Skeletal muscle satellite cell (primary cell): ENCODE results near the gene CD151. TPM values are rescaled to one million over a fixed set of nuclear protein-coding genes. Genes with fewer than 3 reads are reported as not detected.

Experiments
- H3K27me3 ChIP-seq: 2 replicates; pipeline ENCODE4 v1.7.0; 2013; ENCODE audit warnings: low read length; ENCODE audit not compliant: control insufficient read depth, insufficient read depth
- H3K36me3 ChIP-seq: 2 replicates; pipeline ENCODE4 v1.7.0; 2013; ENCODE audit warnings: mild to moderate bottlenecking, control low read depth, low read length; ENCODE audit not compliant: insufficient read depth
- H3K4me1 ChIP-seq: 2 replicates; pipeline ENCODE4 v1.7.0; 2013; ENCODE audit warnings: low read length; ENCODE audit not compliant: control insufficient read depth, insufficient read depth
- H3K4me2 ChIP-seq: 2 replicates; pipeline ENCODE4 v1.7.0; 2013; ENCODE audit warnings: mild to moderate bottlenecking, low read length
- H3K4me3 ChIP-seq: 2 replicates; pipeline ENCODE4 v1.7.0; 2013; ENCODE audit warnings: low read length
- H3K9ac ChIP-seq: 2 replicates; pipeline ENCODE4 v1.7.0; 2013; ENCODE audit warnings: mild to moderate bottlenecking, low read depth, low read length, moderate library complexity
- H3K9me3 ChIP-seq: replicated peaks from 2 replicates; pipeline ENCODE4 v1.7.0; 2013; ENCODE audit warnings: mild to moderate bottlenecking, control low read depth, low read length
- total RNA-seq: library from RNA; depleted of rRNA; stranded (reverse); fragments of >200 nt; gene quantifications from 2 replicates; pipeline ENCODE4 v1.2.3, GENCODE V29; 2012; rRNA removed

Gene CD151
- total RNA-seq, result 301 and 379 TPM in 2 replicates

DNA sequence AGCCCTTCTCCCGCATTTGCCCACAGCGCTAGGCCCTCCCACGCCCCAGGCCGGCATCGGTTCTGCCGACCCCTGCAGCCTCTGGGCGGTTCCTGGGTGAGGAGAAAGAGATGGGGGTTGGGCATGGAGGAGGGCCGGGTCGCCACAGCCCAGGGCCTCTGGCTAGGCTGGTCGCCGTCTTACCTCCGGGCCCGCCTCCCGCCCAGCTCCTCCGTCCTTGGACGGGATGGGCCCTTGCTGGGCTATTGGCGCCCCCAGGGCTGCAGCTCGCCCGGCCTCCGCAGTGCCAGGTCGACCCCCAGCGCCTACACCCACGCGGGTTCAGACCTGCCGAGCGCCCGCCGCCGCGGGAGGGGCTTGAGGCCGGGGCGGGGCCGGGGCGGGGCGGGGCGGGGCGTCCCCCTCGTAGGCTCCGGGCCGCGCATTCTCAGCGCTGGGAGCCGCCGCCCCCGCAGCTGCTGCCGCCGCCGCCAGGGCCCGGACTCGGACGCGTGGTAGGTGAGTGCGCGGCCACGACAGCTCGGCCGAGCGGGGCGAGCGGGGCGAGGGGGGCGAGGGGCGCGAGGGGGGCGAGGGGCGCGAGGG lies at the start of gene CD151:
Gene CD151, plus strand, starts transcription at position 424 of the 585 bp plus-strand sequence. CDS start 3,118 bp downstream, outside the sequence.
- peaks cover under 1% of the 10 kb centered on the region for H3K27me3 ChIP-seq
- H3K4me1 ChIP-seq, result peaks cover 72% of the 10 kb centered on the region
- no peaks in the 10 kb centered on the region for H3K9me3 ChIP-seq
- peaks cover 19% of the 10 kb centered on the region for H3K36me3 ChIP-seq
- peak within 1 kb of the TSS; percentile 92 for H3K4me3 ChIP-seq
- H3K4me2 ChIP-seq, result peak within 1 kb of the TSS; percentile 98
- peak within 1 kb of the TSS; percentile 97 for H3K9ac ChIP-seq

DNA sequence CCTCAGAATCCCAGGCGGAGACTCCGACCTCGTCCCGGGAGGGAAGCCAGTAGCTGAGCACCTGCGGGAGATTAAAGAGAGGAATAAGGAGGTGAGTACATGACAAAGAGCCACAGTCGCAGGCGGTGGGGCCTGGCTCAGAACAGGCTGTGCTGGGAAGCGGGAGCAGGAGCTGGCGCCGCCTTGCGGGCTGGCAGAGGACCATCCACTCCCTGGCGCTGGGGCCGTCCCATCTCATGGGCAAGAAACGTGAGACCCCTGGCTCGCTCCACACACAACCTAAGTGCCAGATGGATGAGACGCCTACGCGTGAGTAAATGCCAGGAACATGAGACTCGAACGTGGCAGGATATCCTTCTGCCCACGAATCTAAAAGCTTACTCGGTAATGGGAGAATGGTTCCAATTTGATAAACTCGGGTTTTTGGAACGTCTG lies 49.2 kb upstream of the CD151 start:
- Histone ChIP-seq H3K9ac (peak overlapping the region; percentile 46), H3K4me1 (peaks cover 17% of the 10 kb centered on the region), H3K4me3 (no peak overlapping the region), H3K27me3 (no peaks in the 10 kb centered on the region), H3K36me3 (peaks cover 7% of the 10 kb centered on the region), H3K4me2 (peak overlapping the region; percentile 66), H3K9me3 (no peaks in the 10 kb centered on the region)

- H3K36me3 ChIP-seq, result no peaks in the 10 kb centered on the region
- no peak overlapping the region for H3K9ac ChIP-seq
- no peaks in the 10 kb centered on the region for H3K9me3 ChIP-seq
- peaks cover 24% of the 10 kb centered on the region for H3K4me1 ChIP-seq
- H3K27me3 ChIP-seq, result no peaks in the 10 kb centered on the region
- no peak overlapping the region for H3K4me2 ChIP-seq
- no peak overlapping the region for H3K4me3 ChIP-seq
Measured at GRCh38 chr11:786235-787083, 46.3 kb upstream of the CD151 start.

DNA sequence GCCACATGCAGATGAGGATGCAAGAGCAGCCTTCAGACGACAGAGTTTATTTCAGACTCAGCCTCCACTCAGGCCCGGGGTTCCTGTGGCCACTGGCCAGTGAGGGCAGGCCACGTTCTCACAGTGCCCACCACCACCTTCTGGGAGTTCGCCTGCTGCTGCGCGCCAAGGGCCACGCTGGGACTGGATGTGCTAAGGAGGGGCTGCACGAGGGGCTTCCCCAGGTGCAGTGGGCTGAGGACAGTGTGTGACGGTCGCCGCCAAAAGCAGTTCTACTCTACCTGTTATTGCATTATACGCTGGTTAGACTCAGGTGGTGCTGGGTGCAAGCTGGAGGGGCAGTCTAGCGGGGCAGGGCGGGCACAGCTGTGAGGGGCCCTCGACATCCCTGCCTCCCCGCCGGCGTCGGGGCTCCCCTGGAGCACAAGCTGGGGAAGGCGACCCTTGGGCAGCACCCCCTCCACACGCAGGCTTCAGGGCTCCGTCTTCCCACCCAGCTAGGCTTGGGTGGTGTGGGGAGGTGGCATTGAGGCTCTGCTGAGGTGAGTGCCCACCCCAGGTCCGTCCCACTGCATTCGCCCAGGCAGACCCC lies 45.6 kb upstream of the CD151 start:
- Histone ChIP-seq H3K4me3 (no peak overlapping the region), H3K9ac (no peak overlapping the region), H3K27me3 (no peaks in the 10 kb centered on the region), H3K4me1 (peaks cover 24% of the 10 kb centered on the region), H3K4me2 (no peak overlapping the region), H3K36me3 (no peaks in the 10 kb centered on the region), H3K9me3 (no peaks in the 10 kb centered on the region)

- H3K9me3 ChIP-seq, result no peaks in the 10 kb centered on the region
- no peak overlapping the region for H3K9ac ChIP-seq
- H3K4me2 ChIP-seq, result no peak overlapping the region
- no peaks in the 10 kb centered on the region for H3K27me3 ChIP-seq
- H3K4me3 ChIP-seq, result no peak overlapping the region
- peaks cover 18% of the 10 kb centered on the region for H3K4me1 ChIP-seq
- H3K36me3 ChIP-seq, result peaks cover 4% of the 10 kb centered on the region
Measured at GRCh38 chr11:788009-788640, 44.6 kb upstream of the CD151 start.

- Histone ChIP-seq H3K4me1 (peaks cover 13% of the 10 kb centered on the region), H3K27me3 (no peaks in the 10 kb centered on the region), H3K36me3 (peaks cover 7% of the 10 kb centered on the region), H3K4me2 (peak overlapping the region; percentile 29), H3K9me3 (no peaks in the 10 kb centered on the region), H3K4me3 (peak overlapping the region; percentile 42), H3K9ac (no peak overlapping the region)
Measured at GRCh38 chr11:788953-789940, 43.5 kb upstream of the CD151 start.

DNA sequence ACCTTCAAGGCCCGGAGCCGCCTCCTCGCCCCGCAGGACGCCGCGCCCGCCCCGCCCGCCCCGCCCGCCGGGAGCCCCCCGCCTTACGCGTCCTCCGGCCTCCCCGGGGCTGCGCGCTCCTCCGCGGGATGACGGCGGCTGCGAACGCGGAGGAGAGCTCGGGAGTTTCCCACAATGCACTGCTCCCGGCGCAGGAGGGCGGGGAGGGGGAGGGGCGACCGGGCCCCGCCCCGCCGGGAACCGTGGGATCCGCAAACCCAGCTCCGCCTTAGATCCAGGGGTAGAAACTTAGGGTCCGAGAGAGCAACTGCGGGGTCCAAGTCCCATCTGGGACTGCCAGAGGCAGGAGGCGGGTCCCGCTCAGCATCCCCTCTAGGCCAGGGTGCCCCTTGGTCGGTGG lies 42.8 kb upstream of the CD151 start, which contains the start of gene CEND1:
Gene CEND1, minus strand, starts transcription at position 148 of the 400 bp plus-strand sequence. CDS start 1,514 bp downstream, outside the sequence.
- H3K4me2 ChIP-seq, result peak within 1 kb of the TSS; percentile 29
- H3K36me3 ChIP-seq, result peaks cover 13% of the 10 kb centered on the region
- peak within 1 kb of the TSS; percentile 42 for H3K4me3 ChIP-seq
- H3K9ac ChIP-seq, result no peak within 1 kb of the TSS
- no peaks in the 10 kb centered on the region for H3K9me3 ChIP-seq
- H3K27me3 ChIP-seq, result no peaks in the 10 kb centered on the region
- peaks cover 18% of the 10 kb centered on the region for H3K4me1 ChIP-seq

GRCh38 chr11:790721-791564 lies 41.8 kb upstream of the CD151 start:
- Histone ChIP-seq H3K4me2 (no peak overlapping the region), H3K9me3 (no peaks in the 10 kb centered on the region), H3K36me3 (peaks cover 13% of the 10 kb centered on the region), H3K27me3 (no peaks in the 10 kb centered on the region), H3K4me3 (no peak overlapping the region), H3K4me1 (peaks cover 28% of the 10 kb centered on the region), H3K9ac (no peak overlapping the region)

- peaks cover 36% of the 10 kb centered on the region for H3K4me1 ChIP-seq
- no peaks in the 10 kb centered on the region for H3K9me3 ChIP-seq
- H3K36me3 ChIP-seq, result peaks cover 13% of the 10 kb centered on the region
- no peak overlapping the region for H3K4me3 ChIP-seq
- no peaks in the 10 kb centered on the region for H3K27me3 ChIP-seq
- no peak overlapping the region for H3K9ac ChIP-seq
- H3K4me2 ChIP-seq, result no peak overlapping the region
Measured at GRCh38 chr11:791658-792534, 40.9 kb upstream of the CD151 start.
